GM21423 (cell line): ENCODE measurements around the gene DOLK.
"Not testable (repeated sequence)": the region's sequence is repeated elsewhere in the genome, so short reads cannot be mapped to it uniquely, and the experiment has no call there.

Experiments used
- ATAC-seq: cut with Tn5 transposase; IDR thresholded peaks from one replicate; pipeline ENCODE4 v1.9.1; 2021; ENCODE audit warnings: mild to moderate bottlenecking, moderate library complexity; ENCODE audit not compliant: unreplicated experiment

Gene DOLK

DNA sequence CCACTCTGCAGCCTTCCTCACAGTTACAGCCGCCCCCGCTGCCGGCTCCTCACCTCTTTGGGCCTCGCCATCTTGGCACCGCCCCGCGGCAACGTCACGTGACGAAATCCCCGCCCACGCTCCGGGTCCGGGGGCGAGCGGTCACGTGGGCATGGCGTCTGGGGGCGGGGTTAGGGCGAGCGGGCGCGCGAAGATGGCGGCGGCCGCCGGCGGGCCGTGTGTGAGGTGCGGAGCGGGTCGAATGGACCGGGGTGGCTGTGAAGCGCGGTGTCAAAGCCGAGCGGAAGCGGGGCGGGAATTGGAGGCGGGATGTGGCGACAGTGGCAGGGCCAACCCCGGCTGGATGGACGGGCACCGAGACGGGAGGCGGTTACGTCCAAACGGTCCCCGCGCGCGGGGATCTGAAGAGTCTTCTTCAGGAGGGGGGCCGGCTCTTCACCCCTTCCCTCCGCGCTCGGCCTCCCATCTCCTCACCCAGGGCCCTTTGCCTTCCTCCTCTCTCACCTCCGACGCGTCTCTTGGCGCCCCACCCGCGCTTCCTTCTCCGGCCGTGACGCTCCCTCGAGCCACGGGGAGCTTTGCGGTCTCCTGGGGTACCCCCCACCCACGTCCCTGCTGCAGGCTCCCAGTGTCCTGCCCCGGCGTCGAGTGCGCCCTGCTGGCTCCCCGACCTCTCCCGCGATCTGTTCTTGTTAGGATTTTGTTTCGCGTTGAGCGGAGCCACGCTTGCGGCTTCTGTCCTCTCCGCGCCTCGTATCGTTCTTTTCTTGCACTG, at the start of gene DOLK, which contains the start of gene NUP188:
Gene DOLK (minus strand): TSS at position 77 of the 775 bp plus-strand sequence. CDS start 300 bp downstream, outside the sequence.
Gene NUP188 (plus strand): TSS at position 173 of the 775 bp plus-strand sequence. CDS start 21 bp downstream, at position 194.
- peak; percentile 83 for ATAC-seq

DNA sequence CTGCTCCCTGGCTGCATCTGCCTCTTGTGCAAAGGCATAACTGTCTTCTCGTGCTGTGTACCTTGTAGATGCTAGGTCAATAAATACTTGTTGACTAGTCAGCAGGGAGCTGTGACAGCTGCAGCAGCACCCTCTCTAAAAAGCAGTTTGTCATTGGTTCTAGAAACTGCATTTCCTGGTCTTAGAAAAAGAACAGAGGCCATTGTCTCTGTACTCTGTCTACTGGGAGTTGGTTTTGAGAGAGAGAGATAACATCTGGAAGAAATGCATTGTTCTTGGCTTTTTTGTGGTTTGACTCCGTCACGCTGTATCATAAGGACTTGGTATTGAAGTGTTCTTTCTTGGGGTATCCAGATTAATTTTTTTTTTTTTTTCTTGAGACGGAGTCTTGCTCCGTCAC, 48.4 kb upstream of the DOLK start:
- ATAC-seq = no peak

DNA sequence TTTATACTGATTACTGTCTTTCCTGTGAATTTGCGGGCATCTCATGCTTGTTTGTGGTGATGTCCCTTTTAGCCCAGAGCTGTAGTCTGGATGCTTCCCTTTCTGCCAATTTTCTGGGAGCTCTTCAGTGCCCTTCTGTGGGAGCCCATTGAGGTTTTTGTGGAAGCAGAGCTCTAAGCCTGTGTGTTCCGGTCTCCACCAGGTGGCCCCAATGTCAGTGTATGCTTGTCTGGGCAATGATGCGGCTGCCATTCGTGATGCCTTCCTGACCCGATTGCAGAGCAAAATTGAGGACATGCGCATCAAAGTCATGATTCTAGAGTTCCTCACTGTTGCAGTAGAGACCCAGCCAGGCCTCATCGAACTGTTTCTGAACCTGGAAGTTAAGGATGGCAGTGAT, 45.6 kb upstream of the DOLK start:
- no peak for ATAC-seq

GRCh38 chr9:128987805-128988204, 40.4 kb upstream of the DOLK start:
- no peak for ATAC-seq

DNA sequence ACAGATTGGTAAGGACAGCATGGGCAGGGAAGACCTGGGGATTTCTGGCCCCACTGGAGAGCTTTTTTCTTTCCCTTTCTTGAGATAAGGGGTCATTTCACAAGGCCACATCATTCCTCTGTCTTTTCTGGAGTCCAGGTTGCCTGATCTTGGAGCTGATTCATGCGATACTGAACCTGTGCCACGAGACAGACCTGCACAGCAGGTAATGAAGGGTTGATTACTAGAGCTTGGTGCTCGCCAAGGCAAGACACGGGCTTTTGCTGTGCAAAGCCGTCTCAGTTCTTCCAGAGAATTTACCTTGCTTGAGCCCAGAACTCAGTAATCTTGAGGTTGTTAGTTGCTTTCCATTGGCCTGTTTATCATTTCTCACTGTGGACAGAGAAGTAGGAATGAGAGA, 39.3 kb upstream of the DOLK start:
- no peak for ATAC-seq

DNA sequence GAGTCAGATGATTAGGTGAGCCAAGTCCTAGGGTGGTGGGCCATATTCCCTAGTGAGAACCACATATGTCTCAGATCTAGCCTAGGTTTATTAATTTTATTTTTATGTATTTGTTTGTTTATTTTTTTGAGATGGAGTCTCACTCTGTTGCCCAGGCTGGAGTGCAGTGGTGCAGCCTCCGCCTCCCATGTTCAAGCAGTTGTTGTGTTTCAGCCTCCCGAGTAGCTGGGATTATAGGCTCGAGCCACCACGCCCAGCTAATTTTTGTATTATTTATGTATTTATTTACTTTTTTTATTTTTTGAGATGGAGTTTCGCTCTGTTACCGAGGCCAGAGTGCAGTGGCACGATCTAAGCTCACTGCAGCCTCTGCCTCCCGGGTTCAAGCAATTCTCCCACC, 36.1 kb upstream of the DOLK start:
- no peak for ATAC-seq

DNA sequence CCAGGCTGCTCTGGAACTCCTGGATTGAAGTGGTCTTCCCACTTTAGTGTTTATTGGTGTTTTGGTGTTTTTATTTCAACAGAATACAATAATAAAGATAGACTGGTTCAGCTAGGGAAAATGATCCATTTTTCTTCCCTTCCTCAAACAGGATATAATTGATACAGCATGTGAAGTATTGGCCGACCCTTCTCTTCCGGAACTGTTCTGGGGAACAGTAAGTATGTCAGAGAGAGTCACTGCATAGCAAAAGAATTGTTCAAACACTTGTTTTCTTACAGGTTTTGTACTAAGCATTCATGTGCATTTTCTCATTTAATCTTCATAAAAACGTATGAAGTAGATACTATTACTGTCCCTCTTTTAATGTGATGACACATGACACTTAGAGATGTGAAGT, 31.7 kb upstream of the DOLK start:
- ATAC-seq = no peak

- ATAC-seq = no peak
Observed at GRCh38 chr9:128972956-128973355, 25.6 kb upstream of the DOLK start.

DNA sequence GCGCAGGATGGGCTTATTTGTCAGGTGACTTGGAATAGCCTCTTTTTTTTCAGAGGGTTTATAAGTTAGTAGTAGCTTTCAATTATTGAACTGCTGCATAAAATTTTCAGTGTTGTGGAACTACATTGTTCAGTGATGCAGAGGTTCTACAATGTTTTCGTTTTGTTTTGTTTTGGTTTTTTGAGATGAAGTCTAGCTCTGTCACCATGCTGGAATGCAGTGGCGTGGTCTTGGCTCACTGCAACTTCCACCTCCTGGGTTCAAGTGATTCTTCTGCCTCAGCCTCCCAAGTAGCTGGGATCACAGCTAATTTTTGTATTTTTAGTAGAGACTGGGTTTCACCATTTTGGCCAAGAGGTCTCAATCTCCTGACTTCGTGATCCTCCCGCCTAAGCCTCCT, 22.1 kb upstream of the DOLK start:
- no peak for ATAC-seq

GRCh38 chr9:128961403-128961802, 14.0 kb upstream of the DOLK start:
- ATAC-seq = not testable (repeated sequence)

GRCh38 chr9:128947277-128947526, 201 bp downstream of the DOLK start:
- ATAC-seq = no peak

- no peak for ATAC-seq
Observed at GRCh38 chr9:128946571-128947276, 679 bp downstream of the DOLK start.

DNA sequence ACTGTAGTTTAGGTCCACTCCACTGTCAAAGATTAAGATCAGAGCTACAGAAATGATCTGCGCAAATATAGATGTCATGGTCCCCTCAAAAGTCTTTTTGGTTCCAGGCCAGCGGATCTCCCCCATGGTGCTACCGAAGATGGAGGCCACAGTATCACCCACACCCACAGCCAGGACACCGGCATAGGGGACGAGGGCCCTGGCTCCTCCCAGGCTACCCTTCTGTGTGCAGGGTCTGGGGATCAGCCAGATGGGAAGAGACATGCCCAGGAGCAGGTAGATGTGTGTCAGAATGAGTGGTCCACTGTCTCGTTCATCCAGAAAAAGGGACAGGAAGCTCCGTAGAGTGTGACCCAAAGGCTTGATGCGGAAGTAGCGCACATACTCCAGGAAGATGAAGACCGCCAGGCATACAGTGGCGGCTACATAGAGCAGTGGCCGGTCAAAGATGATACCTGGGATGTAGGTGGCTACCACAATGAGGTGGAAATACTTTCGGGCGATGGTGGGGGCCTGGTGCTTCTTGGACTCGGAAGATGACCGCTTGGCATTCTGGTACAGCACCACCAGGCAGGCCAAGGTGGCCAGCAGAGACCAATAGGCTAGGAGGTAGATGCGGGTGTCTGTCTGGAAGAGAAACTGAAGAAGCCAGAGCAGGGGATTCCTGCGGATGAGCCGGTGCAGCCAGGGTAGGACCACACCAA, 1.5 kb downstream of the DOLK start:
- ATAC-seq = no peak

DNA sequence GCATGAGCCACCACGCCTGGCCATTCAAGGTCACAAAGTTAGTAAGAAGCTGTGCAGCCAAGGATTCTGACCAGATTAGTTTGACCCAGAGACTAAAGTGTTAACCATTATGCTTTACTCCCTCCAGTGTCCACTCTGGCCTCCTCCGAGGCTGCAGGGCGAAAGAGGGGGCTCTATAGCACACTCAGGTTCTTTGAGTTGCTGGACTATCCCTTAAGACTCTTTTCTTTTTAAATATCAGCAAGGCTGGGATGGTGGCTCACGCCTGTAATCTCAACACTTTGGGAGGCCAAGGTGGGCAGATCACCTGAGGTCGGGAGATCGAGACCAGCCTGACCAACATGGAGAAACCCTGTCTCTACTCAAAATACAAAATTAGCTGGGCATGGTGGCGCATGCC, 2.4 kb downstream of the DOLK start:
- not testable (repeated sequence) for ATAC-seq

- ATAC-seq = no peak
Observed at GRCh38 chr9:128943832-128944620, 3.4 kb downstream of the DOLK start.

GRCh38 chr9:128940946-128941755, 6.3 kb downstream of the DOLK start:
- no peak for ATAC-seq

GRCh38 chr9:128940271-128940921, 7.0 kb downstream of the DOLK start:
- ATAC-seq = no peak

DNA sequence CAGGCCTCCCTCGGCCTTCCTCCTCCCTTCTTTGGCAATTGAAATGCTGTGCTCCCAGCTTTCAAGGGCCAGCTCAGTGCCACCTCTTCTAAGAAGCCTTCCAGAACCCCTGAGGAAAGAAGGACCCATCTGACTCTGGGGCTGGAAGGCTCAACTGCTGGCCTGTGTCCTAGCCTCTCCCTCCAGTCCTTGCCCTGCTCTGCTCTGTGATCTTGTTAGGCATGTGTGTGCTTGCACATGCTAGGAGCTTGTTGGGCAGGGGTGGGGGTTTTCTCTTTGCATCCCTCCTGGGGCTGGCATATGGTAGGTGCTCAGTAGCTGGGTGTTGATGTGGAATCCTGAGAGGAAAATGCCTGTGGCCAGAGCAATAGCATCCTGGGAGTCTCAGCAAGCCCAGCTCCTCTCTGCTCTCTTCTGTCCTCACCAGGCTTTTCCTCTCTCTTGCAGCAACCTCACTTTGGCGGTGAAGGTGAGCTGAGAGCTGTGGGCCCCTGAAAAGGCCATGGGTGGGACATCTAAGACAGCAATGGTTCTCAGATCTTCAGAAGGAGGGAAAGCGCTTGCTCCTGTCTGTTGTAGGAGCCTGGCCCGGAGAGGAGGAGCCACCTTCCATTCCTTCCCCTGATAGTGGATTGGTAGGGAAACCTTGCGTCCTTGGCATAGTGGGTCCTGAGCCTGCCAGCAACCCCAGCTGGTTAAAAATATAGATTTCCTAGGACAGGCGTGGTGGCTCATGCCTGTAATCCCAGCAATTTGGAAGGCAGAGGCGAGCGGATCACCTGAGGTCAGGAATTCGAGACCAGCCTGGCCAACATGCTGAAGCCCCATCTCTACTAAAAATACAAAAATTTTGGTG, 9.9 kb downstream of the DOLK start:
- ATAC-seq = no peak
